ENCODE data around the gene BRD1. TPM values are rescaled to one million over a fixed set of nuclear protein-coding genes. Genes with fewer than 3 reads are reported as not detected.

Gene BRD1
- total and polyA plus RNA-seq, 9 of the 15 experiments (the other 6 are each of a cell fraction or from before 2014, with no cell fraction given) = 0.42 to 17.6 (median 5.5) TPM

DNA sequence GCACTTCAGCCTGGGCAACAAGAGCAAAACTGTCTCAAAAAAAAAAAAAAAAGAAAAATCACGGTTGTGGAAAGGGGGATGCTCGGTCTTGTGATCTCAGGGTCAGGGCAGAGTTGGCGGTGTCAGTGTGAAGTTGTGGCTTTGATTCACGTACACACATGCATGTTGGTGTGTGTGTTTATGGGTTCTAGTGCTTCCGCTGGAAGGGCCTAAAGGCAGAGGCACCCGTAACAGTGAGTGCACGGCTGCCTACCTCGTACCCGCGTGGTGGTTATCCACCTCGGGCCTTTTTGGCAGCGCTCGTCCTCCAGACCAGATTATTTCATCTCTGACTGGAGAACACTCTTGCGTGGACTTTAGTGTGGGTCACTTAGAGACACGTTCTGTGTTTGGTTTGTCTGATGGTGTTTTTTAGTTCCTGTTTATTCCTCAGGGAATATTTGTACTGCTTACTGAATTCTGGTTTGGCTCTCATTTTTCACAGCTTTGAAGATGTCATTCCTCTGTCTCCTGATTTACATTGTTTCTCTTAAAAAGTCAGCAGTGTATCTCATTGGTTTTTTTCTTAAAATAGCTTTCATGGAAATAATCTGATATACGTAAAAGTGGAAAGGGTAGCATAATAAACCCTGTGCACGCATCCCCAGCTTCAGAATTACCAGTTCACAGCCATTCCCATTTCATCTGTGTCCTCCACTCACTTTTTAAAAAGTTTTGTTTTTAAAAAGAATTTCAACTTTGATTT is 41.6 kb upstream of the BRD1 start:
- POLR2A ChIA-PET = interaction anchor here (1.1 to 1.6 kb wide), 2 partner anchors 10 to 13 kb away, joined by 4 to 6 read pairs; no protein-coding TSS in a partner anchor
- H3K4me1 ChIP-seq (replicated peaks in 1 of 2; ENCODE audit: control insufficient read depth in 2 of 2, insufficient read depth in 2 of 2, low read length in 2 of 2) = peaks cover 6 to 13% of the 10 kb centered on the region in 2 experiments; a peak in 4 of 5 replicates
- no peak for DNase-seq (ENCODE audit: extremely low read depth in 1 of 4, low spot score in 3 of 4)
- H2AFZ ChIP-seq (ENCODE audit: low read depth, low read length) = no peak overlapping the region
- intact Hi-C loops (cut with micrococcal nuclease) (no loop called here), in situ Hi-C loops (cut with MboI) (no loop called here)
- H4K20me1 ChIP-seq (replicated peaks; ENCODE audit: control insufficient read depth, insufficient read depth, low read length) = peaks cover 9% of the 10 kb centered on the region; the same call in 1 of the 2 replicates
- 86% methylated on average over 11 of the region's 17 CpGs for WGBS (ENCODE audit: insufficient coverage, low coverage, missing lambda C conversion rate)
- H3K9me1 ChIP-seq (ENCODE audit: control insufficient read depth, insufficient read depth, low read length) = no peaks in the 10 kb centered on the region
- H3K9ac ChIP-seq (ENCODE audit: insufficient read depth in 1 of 2, low read depth in 2 of 2, low read length in 2 of 2) = no peak overlapping the region
- H3K4me3 ChIP-seq = no peak overlapping the region
- no peak for ATAC-seq
- no peaks in the 10 kb centered on the region for H3K27me3 ChIP-seq (ENCODE audit: control insufficient read depth in 2 of 2, insufficient read depth in 2 of 2, low read length in 2 of 2)
- H3K36me3 ChIP-seq (ENCODE audit: control insufficient read depth, insufficient read depth, low read length) = peaks cover 5% of the 10 kb centered on the region; the same call in 2 of the 3 replicates
- CTCF ChIA-PET (ENCODE audit: low intra/inter-chr PET ratio) = no interaction called here
- TF ChIP-seq MECOM (CRISPR knock-in tag; IDR thresholded peaks at IDR 0.05) = no peak
- TF ChIP-seq MEF2A (IDR thresholded peaks at IDR 0.05; ENCODE audit: control insufficient read depth, low read depth, low read length) = peak; percentile 86; the same call in 1 of the 2 replicates
- TF ChIP-seq ZNF766 (CRISPR knock-in tag; conservative IDR thresholded peaks at IDR 0.05) = no peak
- TF ChIP-seq MYNN (IDR thresholded peaks at IDR 0.05) = no peak
- TF ChIP-seq MYNN (CRISPR knock-in tag; IDR thresholded peaks at IDR 0.05) = no peak
- no peak for TF ChIP-seq CBFA2T3 (IDR thresholded peaks at IDR 0.05)
- TF ChIP-seq ZNF408 (CRISPR knock-in tag; IDR thresholded peaks at IDR 0.05; ENCODE audit: low read depth) = no peak
- peak; percentile 50; the same call in 1 of the 2 replicates for TF ChIP-seq TRIM28 (IDR thresholded peaks at IDR 0.05)
- TF ChIP-seq, protein P1, sequence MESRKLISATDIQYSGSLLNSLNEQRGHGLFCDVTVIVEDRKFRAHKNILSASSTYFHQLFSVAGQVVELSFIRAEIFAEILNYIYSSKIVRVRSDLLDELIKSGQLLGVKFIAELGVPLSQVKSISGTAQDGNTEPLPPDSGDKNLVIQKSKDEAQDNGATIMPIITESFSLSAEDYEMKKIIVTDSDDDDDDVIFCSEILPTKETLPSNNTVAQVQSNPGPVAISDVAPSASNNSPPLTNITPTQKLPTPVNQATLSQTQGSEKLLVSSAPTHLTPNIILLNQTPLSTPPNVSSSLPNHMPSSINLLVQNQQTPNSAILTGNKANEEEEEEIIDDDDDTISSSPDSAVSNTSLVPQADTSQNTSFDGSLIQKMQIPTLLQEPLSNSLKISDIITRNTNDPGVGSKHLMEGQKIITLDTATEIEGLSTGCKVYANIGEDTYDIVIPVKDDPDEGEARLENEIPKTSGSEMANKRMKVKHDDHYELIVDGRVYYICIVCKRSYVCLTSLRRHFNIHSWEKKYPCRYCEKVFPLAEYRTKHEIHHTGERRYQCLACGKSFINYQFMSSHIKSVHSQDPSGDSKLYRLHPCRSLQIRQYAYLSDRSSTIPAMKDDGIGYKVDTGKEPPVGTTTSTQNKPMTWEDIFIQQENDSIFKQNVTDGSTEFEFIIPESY (CRISPR knock-in tag; IDR thresholded peaks at IDR 0.05) = peak; percentile 86; the same call in 1 of the 2 replicates
- 0 out of 2 replicates have a peak, but pooled peaks have one; percentile 23 for TF ChIP-seq MEF2D (tag; conservative IDR thresholded peaks at IDR 0.05; ENCODE audit: low read depth)
- TF ChIP-seq BHLHE40 (IDR thresholded peaks at IDR 0.05; ENCODE audit: low read length) = no peak
- peaks cover 84% of the 10 kb centered on the region for H3K79me2 ChIP-seq (ENCODE audit: control insufficient read depth, insufficient read depth, low read length)
- no TSS peak for BruUV-seq (replicated peaks)
- no peak for FAIRE-seq
- no peak overlapping the region for H3K4me2 ChIP-seq (ENCODE audit: insufficient read depth, low read length)
- H3K27ac ChIP-seq (ENCODE audit: extremely low read depth, low read depth, low read length) = no peak overlapping the region
- peaks cover 3% of the 10 kb centered on the region for H3K9me3 ChIP-seq (replicated peaks; ENCODE audit: control insufficient read depth, insufficient read depth, low read depth, low read length)

All from K562 (cell line).